MM.1S (cell line): ENCODE data around the gene SLC22A2.

Experiments
- CTCF ChIP-seq: fragments of 300-600 bp; sonication (generic); IDR thresholded peaks from 2 replicates; pipeline ENCODE4 v1.5.1; 2016; ENCODE audit warnings: antibody characterized with exemption, low read length, mixed read lengths
- EZH2 ChIP-seq: fragments of 300-600 bp; sonication (generic); optimal IDR thresholded peaks from 2 replicates; pipeline ENCODE3; 2017; ENCODE audit warnings: low read depth, mild to moderate bottlenecking, antibody characterized with exemption, low read length, mixed read lengths

GRCh38 chr6:160227038-160227768, 31.4 kb downstream of the SLC22A2 start:
- TF ChIP-seq EZH2: no peak
- no peak for TF ChIP-seq CTCF
